RWPE2 (cell line): Measurements from ENCODE around the gene ZNF512B.

Source experiments
- ATAC-seq: fragments of 200-7000 bp; cut with Tn5 transposase; 3 replicates; pipeline ENCODE4 v1.9.1; 2021; ENCODE audit warnings: low read depth
- DNase-seq: peaks from one replicate; pipeline ENCODE4 v3.0.0-alpha.2; 2020; ENCODE audit warnings: low spot score
- H3K27ac ChIP-seq: fragments of 450-650 bp; 2 replicates; pipeline ENCODE4 v1.5.1; 2017; ENCODE audit warnings: mild to moderate bottlenecking; ENCODE audit not compliant: poor library complexity, severe bottlenecking
- H3K27me3 ChIP-seq: fragments of 250-450 bp; sonication (Bioruptor Pico); 2 replicates; pipeline ENCODE4 v1.5.1; 2021; ENCODE audit warnings: mild to moderate bottlenecking, moderate library complexity; ENCODE audit not compliant: insufficient read depth, poor library complexity, severe bottlenecking
- H3K36me3 ChIP-seq: fragments of 250-450 bp; sonication (Bioruptor Pico); 2 replicates; pipeline ENCODE4 v1.5.1; 2020; ENCODE audit warnings: low read depth, mild to moderate bottlenecking, moderate library complexity
- H3K4me1 ChIP-seq: fragments of 250-450 bp; sonication (Bioruptor Pico); 2 replicates; pipeline ENCODE4 v1.5.1; 2021; ENCODE audit warnings: mild to moderate bottlenecking, moderate library complexity; ENCODE audit not compliant: insufficient read depth, poor library complexity, severe bottlenecking
- H3K4me3 ChIP-seq: fragments of 250-450 bp; sonication (Bioruptor Pico); 2 replicates; pipeline ENCODE4 v1.5.1; 2021; ENCODE audit warnings: mild to moderate bottlenecking, moderate library complexity; ENCODE audit not compliant: severe bottlenecking
- H3K9me3 ChIP-seq: fragments of 250-450 bp; sonication (Bioruptor Pico); 2 replicates; pipeline ENCODE4 v1.5.1; 2021; ENCODE audit warnings: mild to moderate bottlenecking, moderate library complexity; ENCODE audit not compliant: severe bottlenecking
- CTCF ChIP-seq: fragments of 450-650 bp; IDR thresholded peaks from one replicate; pipeline ENCODE4 v1.5.1; 2017; ENCODE audit warnings: mild to moderate bottlenecking, moderate library complexity; ENCODE audit not compliant: poor library complexity, severe bottlenecking

Gene ZNF512B

GRCh38 chr20:63958964-63959698 is 10.6 kb downstream of the ZNF512B start:
- Histone ChIP-seq H3K36me3 (peaks cover 44% of the 10 kb centered on the region), H3K4me1 (peaks cover 14% of the 10 kb centered on the region), H3K4me3 (no peak overlapping the region), H3K27ac (peak overlapping the region; percentile 74), H3K27me3 (no peaks in the 10 kb centered on the region), H3K9me3 (no peaks in the 10 kb centered on the region)
- DNase-seq (peak; percentile 83), ATAC-seq (no peak)
- no peak for TF ChIP-seq CTCF

- H3K4me3 ChIP-seq = no peak overlapping the region
- H3K27me3 ChIP-seq = no peaks in the 10 kb centered on the region
- ATAC-seq (no peak), DNase-seq (no peak)
- H3K27ac ChIP-seq = peak overlapping the region; percentile 74
- no peak for TF ChIP-seq CTCF
- peaks cover 14% of the 10 kb centered on the region for H3K4me1 ChIP-seq
- peaks cover 38% of the 10 kb centered on the region for H3K36me3 ChIP-seq
- H3K9me3 ChIP-seq = no peaks in the 10 kb centered on the region
Observed at GRCh38 chr20:63958471-63958870, 11.3 kb downstream of the ZNF512B start.

- no peaks in the 10 kb centered on the region for H3K9me3 ChIP-seq
- peak overlapping the region; percentile 88 for H3K4me3 ChIP-seq
- ATAC-seq = peak; percentile 49
- peaks cover 14% of the 10 kb centered on the region for H3K4me1 ChIP-seq
- H3K27me3 ChIP-seq = no peaks in the 10 kb centered on the region
- H3K36me3 ChIP-seq = peaks cover 32% of the 10 kb centered on the region
- H3K27ac ChIP-seq = peak overlapping the region; percentile 74
- DNase-seq = peak; percentile 87
- no peak for TF ChIP-seq CTCF
Observed at GRCh38 chr20:63957690-63958441, 11.9 kb downstream of the ZNF512B start.

GRCh38 chr20:63957004-63957689 is 12.6 kb downstream of the ZNF512B start:
- peak; percentile 73 for ATAC-seq
- peaks cover 25% of the 10 kb centered on the region for H3K36me3 ChIP-seq
- H3K9me3 ChIP-seq = no peaks in the 10 kb centered on the region
- no peak for TF ChIP-seq CTCF
- no peaks in the 10 kb centered on the region for H3K27me3 ChIP-seq
- peak; percentile 87 for DNase-seq
- H3K27ac ChIP-seq = peak overlapping the region; percentile 74
- H3K4me1 ChIP-seq = peaks cover 14% of the 10 kb centered on the region
- peak overlapping the region; percentile 88 for H3K4me3 ChIP-seq
